B cell (primary cell): ENCODE data around the gene MYL6. TPM values are rescaled to one million over a fixed set of nuclear protein-coding genes. Genes with fewer than 3 reads are reported as not detected.

Source experiments
- ATAC-seq: fragments of 200-7000 bp; cut with Tn5 transposase; one replicate; pipeline ENCODE4 v1.10.0; 2021; ENCODE audit warnings: low read depth, mild to moderate bottlenecking, moderate number of reproducible peaks, moderate library complexity
- CTCF ChIA-PET: fragments of 350-600 bp; sonication (Branson Sonifier 250); formaldehyde crosslinking; loops from one replicate; lab custom pipeline; 2021; ENCODE audit warnings: antibody characterized with exemption, inconsistent platforms; lab: Charles Lee
- POLR2A ChIA-PET: fragments of 350-600 bp; sonication (Branson Sonifier 250); formaldehyde crosslinking; loops from one replicate; lab custom pipeline; 2021; ENCODE audit warnings: antibody characterized with exemption; lab: Charles Lee
- DNase-seq: peaks from one replicate; pipeline ENCODE4 v3.0.0; 2013
- H2AFZ ChIP-seq: 2 replicates; pipeline ENCODE4 v1.6.1; 2012; ENCODE audit warnings: mild to moderate bottlenecking, low read depth, low read length; ENCODE audit not compliant: insufficient read depth, poor library complexity, severe bottlenecking
- H3K27ac ChIP-seq, 2 donors: 1 replicate in 1 of 2; 2 replicates in 1 of 2; pipeline ENCODE4 v1.5.1; 2012 to 2013; ENCODE audit warnings: low read length in 2 of 2, mild to moderate bottlenecking in 2 of 2, moderate library complexity in 1 of 2
- H3K27me3 ChIP-seq, 4 experiments: fragments of 200-600 bp in 1 of 4; sonication (generic) in 1 of 4; replicated peaks in 1 of 4; 1 replicate in 2 of 4; 2 replicates in 2 of 4; pipeline versions ENCODE4 v1.6.1 to v1.7.0; 2013 to 2016; ENCODE audit warnings: low read length in 3 of 4, mild to moderate bottlenecking in 2 of 4, mixed read lengths in 1 of 4, moderate library complexity in 1 of 4; ENCODE audit not compliant: insufficient read depth in 4 of 4, control insufficient read depth in 3 of 4; ENCODE audit errors: control extremely low read depth in 1 of 4
- H3K36me3 ChIP-seq, 2 experiments: replicated peaks in 1 of 2; 1 replicate in 1 of 2; 2 replicates in 1 of 2; pipeline versions ENCODE4 v1.6.1 to v1.7.1; 2013; ENCODE audit warnings: low read length in 1 of 2; ENCODE audit not compliant: insufficient read depth in 2 of 2, control insufficient read depth in 1 of 2; ENCODE audit errors: control extremely low read depth in 1 of 2, extremely low read depth in 1 of 2
- H3K4me1 ChIP-seq, 2 donors: fragments of 200-600 bp in 1 of 2; sonication (generic) in 1 of 2; 1 replicate in 1 of 2; 2 replicates in 1 of 2; pipeline versions ENCODE4 v1.5.1 to v1.6.1; 2013 to 2017; ENCODE audit warnings: low read length in 2 of 2; ENCODE audit not compliant: control insufficient read depth in 2 of 2, insufficient read depth in 2 of 2
- H3K4me2 ChIP-seq: replicated peaks from 2 replicates; pipeline ENCODE3; 2012; ENCODE audit warnings: mild to moderate bottlenecking, low read depth, low read length; ENCODE audit not compliant: poor library complexity, severe bottlenecking
- H3K4me3 ChIP-seq, 5 experiments: fragments of 200-600 bp in 1 of 5; sonication (generic) in 1 of 5; 1 replicate in 3 of 5; 2 replicates in 2 of 5; pipeline versions ENCODE4 v1.5.1 to v1.7.0; 2011 to 2016; ENCODE audit warnings: low read length in 4 of 5, mild to moderate bottlenecking in 4 of 5, low read depth in 2 of 5, control low read depth in 1 of 5, moderate library complexity in 1 of 5; ENCODE audit not compliant: insufficient read depth in 1 of 5; ENCODE audit errors: control extremely low read depth in 1 of 5, extremely low read depth in 1 of 5
- H3K79me2 ChIP-seq: fragments of 200-600 bp; sonication (generic); one replicate; pipeline ENCODE4 v1.6.0; 2016; ENCODE audit warnings: low read length; ENCODE audit not compliant: control insufficient read depth, insufficient read depth
- H3K9ac ChIP-seq: fragments of 200-600 bp; sonication (generic); 2 replicates; pipeline ENCODE4 v1.6.1; 2017; ENCODE audit warnings: mild to moderate bottlenecking, low read length, moderate library complexity
- H3K9me3 ChIP-seq, 3 donors: one replicate each; pipeline versions ENCODE4 v1.6.1 to v1.7.1; 2013; ENCODE audit warnings: low read length in 2 of 3; ENCODE audit not compliant: control insufficient read depth in 2 of 3, insufficient read depth in 1 of 3; ENCODE audit errors: control extremely low read depth in 1 of 3
- H4K20me1 ChIP-seq: 2 replicates; pipeline ENCODE4 v1.6.0; 2012; ENCODE audit warnings: mild to moderate bottlenecking, low read length; ENCODE audit not compliant: insufficient read depth, control insufficient read depth, poor library complexity, severe bottlenecking
- H3K27ac Mint-ChIP-seq: one replicate; pipeline ENCODE4 v1.8.0; 2021; ENCODE audit warnings: mixed read lengths
- H3K27me3 Mint-ChIP-seq: one replicate; pipeline ENCODE4 v1.8.0; 2021; ENCODE audit warnings: mixed read lengths
- H3K4me1 Mint-ChIP-seq: one replicate; pipeline ENCODE4 v1.8.0; 2021; ENCODE audit warnings: mixed read lengths
- H3K4me3 Mint-ChIP-seq: one replicate; pipeline ENCODE4 v1.8.0; 2021; ENCODE audit warnings: mixed read lengths
- H3K9me3 Mint-ChIP-seq: one replicate; pipeline ENCODE4 v1.8.0; 2022; ENCODE audit warnings: mixed read lengths; ENCODE audit not compliant: insufficient read depth
- EZH2 ChIP-seq: IDR thresholded peaks from 2 replicates; pipeline ENCODE4 v1.6.1; 2012; ENCODE audit warnings: borderline replicate concordance, low read depth, mild to moderate bottlenecking, moderate library complexity, low read length; ENCODE audit not compliant: insufficient read depth, poor library complexity, severe bottlenecking
- WGBS: methylation state at CpG from one replicate; pipeline ENCODE4 v1.1.5; 2013; ENCODE audit warnings: missing lambda C conversion rate; ENCODE audit not compliant: insufficient coverage; 5-methylcytosine and 5-hydroxymethylcytosine counted together
- intact Hi-C: fragments of 100-400 bp; cut with micrococcal nuclease; formaldehyde crosslinking; loops from one replicate; pipeline ENCODE4 v1.10.0; 2022
- polyA plus RNA-seq: library from polyadenylated mRNA; depleted of rRNA; stranded (reverse); fragments of >200 nt; gene quantifications from 2 replicates; pipeline ENCODE4 v1.2.3, GENCODE V29; 2012
- total RNA-seq, 2 donors: library from RNA; stranded (reverse); fragments of 120-200 nt in 1 of 2; gene quantifications; 1 replicate in 1 of 2; 2 replicates in 1 of 2; pipeline versions ENCODE4 v1.2.3 to v1.2.4, GENCODE V29; 2013 to 2022
- TF ChIP-seq, protein P1 (sequence below): fragments of 200-600 bp; IDR thresholded peaks from one replicate; pipeline ENCODE4 v1.8.0; 2022; ENCODE audit warnings: antibody characterized with exemption, mild to moderate bottlenecking

MYL6 gene
- total and polyA plus RNA-seq, 2 donors (not counting 1 experiment from before 2014, with no cell fraction given): 675 to 711 TPM

DNA sequence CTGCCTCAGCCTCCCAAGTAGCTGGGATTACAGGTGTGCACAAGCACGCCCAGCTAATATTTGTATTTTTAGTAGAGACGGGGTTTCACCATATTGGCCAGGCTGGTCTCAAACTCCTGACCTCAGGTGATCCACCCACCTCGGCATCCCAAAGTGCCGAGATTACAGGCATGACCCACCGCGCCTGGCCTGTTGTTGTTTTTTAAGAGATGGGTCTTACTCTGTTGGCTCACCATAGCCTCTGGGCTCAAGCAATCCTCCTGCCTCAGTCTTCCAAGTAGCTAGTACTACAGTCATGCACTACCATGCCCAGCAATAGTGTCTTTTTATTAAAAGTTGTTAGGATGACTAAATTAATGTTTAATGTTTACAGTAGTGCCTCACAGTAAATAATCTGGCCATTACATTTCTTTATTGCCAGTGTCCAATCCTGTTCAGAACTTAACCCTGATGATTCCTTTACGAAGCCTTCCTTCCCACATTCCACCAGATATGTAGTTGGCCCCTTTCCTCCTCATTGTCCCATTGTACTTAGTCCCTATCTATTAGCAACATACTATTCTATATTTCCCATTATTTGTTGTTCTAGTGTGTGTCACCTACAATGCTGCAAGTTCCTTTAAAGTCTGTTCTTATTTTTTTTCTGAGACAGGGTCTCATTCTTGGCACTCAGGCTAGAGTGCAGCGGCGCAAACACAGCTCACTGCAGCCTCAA, 39.9 kb downstream of the MYL6 start:
- Mint-ChIP-seq H3K27me3 (no peaks in the 10 kb centered on the region), H3K27ac (peak overlapping the region; percentile 61), H3K4me3 (no peak overlapping the region), H3K4me1 (peaks cover 11% of the 10 kb centered on the region), H3K9me3 (no peaks in the 10 kb centered on the region)
- Histone ChIP-seq H3K79me2 (no peaks in the 10 kb centered on the region), H3K9ac (no peak overlapping the region), H3K4me3 (no peak overlapping the region), H3K4me1 (peaks cover 0 to 2% of the 10 kb centered on the region in 2 donors), H3K4me2 (no peak overlapping the region), H2AFZ (no peak overlapping the region), H3K36me3 (no peaks in the 10 kb centered on the region), H3K27ac (no peak overlapping the region), H3K9me3 (no peaks in the 10 kb centered on the region), H3K27me3 (no peaks in the 10 kb centered on the region), H4K20me1 (no peaks in the 10 kb centered on the region)
- ATAC-seq (no peak), DNase-seq (no peak)
- ChIA-PET CTCF (interaction anchor here (2.2 to 2.3 kb wide), 2 partner anchors 8 to 10 kb away, joined by 5 to 6 read pairs; no protein-coding TSS in a partner anchor), POLR2A (interaction anchor here (0.6 to 1.0 kb wide), 2 partner anchors 24 to 88 kb away, joined by 3 to 6 read pairs; partner anchors contain the start of gene RNF41)
- intact Hi-C loops: no loop called here
- 100% methylated on average over 4 of the region's 9 CpGs for WGBS
- TF ChIP-seq EZH2: no peak
- TF ChIP-seq, protein P1, sequence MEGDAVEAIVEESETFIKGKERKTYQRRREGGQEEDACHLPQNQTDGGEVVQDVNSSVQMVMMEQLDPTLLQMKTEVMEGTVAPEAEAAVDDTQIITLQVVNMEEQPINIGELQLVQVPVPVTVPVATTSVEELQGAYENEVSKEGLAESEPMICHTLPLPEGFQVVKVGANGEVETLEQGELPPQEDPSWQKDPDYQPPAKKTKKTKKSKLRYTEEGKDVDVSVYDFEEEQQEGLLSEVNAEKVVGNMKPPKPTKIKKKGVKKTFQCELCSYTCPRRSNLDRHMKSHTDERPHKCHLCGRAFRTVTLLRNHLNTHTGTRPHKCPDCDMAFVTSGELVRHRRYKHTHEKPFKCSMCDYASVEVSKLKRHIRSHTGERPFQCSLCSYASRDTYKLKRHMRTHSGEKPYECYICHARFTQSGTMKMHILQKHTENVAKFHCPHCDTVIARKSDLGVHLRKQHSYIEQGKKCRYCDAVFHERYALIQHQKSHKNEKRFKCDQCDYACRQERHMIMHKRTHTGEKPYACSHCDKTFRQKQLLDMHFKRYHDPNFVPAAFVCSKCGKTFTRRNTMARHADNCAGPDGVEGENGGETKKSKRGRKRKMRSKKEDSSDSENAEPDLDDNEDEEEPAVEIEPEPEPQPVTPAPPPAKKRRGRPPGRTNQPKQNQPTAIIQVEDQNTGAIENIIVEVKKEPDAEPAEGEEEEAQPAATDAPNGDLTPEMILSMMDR: no peak

DNA sequence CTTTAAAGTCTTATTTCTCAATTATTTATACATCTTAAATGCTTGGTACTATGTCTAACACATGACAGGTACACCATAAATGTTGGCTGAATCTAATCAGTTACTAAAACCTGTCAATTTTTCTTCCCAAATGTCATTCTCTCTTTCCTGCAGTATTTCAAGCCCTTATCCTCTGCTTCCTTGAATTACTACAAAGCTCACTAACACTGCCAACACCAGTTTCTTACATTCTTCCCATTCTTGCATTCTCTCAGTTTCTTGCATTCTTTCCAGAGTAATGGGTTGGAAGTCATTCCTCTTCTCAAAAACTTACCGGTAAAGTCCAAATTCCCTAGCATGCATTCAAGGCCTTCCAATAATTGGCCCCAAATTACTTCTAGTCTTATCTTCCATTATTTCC, 40.7 kb downstream of the MYL6 start:
- TF ChIP-seq, protein P1: no peak
- TF ChIP-seq EZH2: no peak
- Histone ChIP-seq H3K27ac (no peak overlapping the region), H2AFZ (no peak overlapping the region), H3K79me2 (no peaks in the 10 kb centered on the region), H3K9me3 (no peaks in the 10 kb centered on the region), H3K4me2 (no peak overlapping the region), H3K36me3 (peaks cover 0 to 1% of the 10 kb centered on the region in 2 experiments), H3K9ac (no peak overlapping the region), H3K27me3 (no peaks in the 10 kb centered on the region), H4K20me1 (no peaks in the 10 kb centered on the region), H3K4me3 (no peak overlapping the region), H3K4me1 (no peaks in the 10 kb centered on the region)
- intact Hi-C loops: no loop called here
- H3K9me3 Mint-ChIP-seq: no peaks in the 10 kb centered on the region
- H3K4me1 Mint-ChIP-seq: peaks cover 7% of the 10 kb centered on the region
- ATAC-seq: no peak
- DNase-seq: no peak
- ChIA-PET POLR2A (interaction anchor here (0.6 kb wide), 1 partner anchor 89 kb away, joined by 6 read pairs; no protein-coding TSS in a partner anchor), CTCF (interaction anchor here (0.8 to 0.9 kb wide), 2 partner anchors 9 to 68 kb away, joined by 3 read pairs; partner anchors contain the start of gene COQ10A)
- 100% methylated on average over 1 of the region's 1 CpG for whole genome bisulfite sequencing
- H3K27me3 Mint-ChIP-seq: no peaks in the 10 kb centered on the region
- peak overlapping the region; percentile 22 for H3K27ac Mint-ChIP-seq
- no peak overlapping the region for H3K4me3 Mint-ChIP-seq
